OCI-LY7 (cell line): ENCODE data around the gene RGS19. TPM values are rescaled to one million over a fixed set of nuclear protein-coding genes. Genes with fewer than 3 reads are reported as not detected.

Experiments
- BruUV-seq: library from RNA; stranded (reverse); fragments of 400-500 nt; replicated peaks from 2 replicates; lab custom pipeline; 2021; lab: Mats Ljungman, UMichigan
- CTCF ChIA-PET: fragments of 300-600 bp; sonication (Branson Sonifier 250); formaldehyde crosslinking; loops from one replicate; lab custom pipeline; 2022; ENCODE audit warnings: antibody characterized with exemption; ENCODE audit not compliant: unreplicated experiment; lab: Charles Lee
- POLR2A ChIA-PET: fragments of 300-600 bp; sonication (Branson Sonifier 250); formaldehyde crosslinking; loops from one replicate; lab custom pipeline; 2022; ENCODE audit warnings: antibody characterized with exemption; lab: Charles Lee
- DNase-seq: peaks from one replicate; pipeline ENCODE4 v3.0.0-alpha.2; 2015; ENCODE audit warnings: low spot score
- H2AFZ ChIP-seq: fragments of 200-600 bp; sonication (generic), shearing (Covaris generic); 2 replicates; pipeline ENCODE4 v1.6.1; 2014; ENCODE audit warnings: mild to moderate bottlenecking, antibody characterized with exemption, low read length, moderate library complexity
- H3K27ac ChIP-seq: fragments of 200-600 bp; sonication (generic); 2 replicates; pipeline ENCODE4 v1.5.1; 2014; ENCODE audit warnings: mixed run types, low read depth, mild to moderate bottlenecking, moderate library complexity, low read length, inconsistent platforms; ENCODE audit not compliant: poor library complexity, severe bottlenecking
- H3K36me3 ChIP-seq: fragments of 200-600 bp; sonication (generic); 2 replicates; pipeline ENCODE4 v1.6.1; 2014; ENCODE audit warnings: mild to moderate bottlenecking, antibody characterized with exemption, low read length, moderate library complexity, mixed read lengths; ENCODE audit not compliant: insufficient read depth
- H3K4me1 ChIP-seq: fragments of 200-600 bp; sonication (generic); 2 replicates; pipeline ENCODE4 v1.5.1; 2014; ENCODE audit warnings: mild to moderate bottlenecking, low read length; ENCODE audit not compliant: insufficient read depth, poor library complexity, severe bottlenecking
- H3K4me2 ChIP-seq: fragments of 200-600 bp; sonication (generic); 2 replicates; pipeline ENCODE4 v1.6.1; 2014; ENCODE audit warnings: mild to moderate bottlenecking, low read length
- H3K4me3 ChIP-seq: fragments of 200-600 bp; sonication (generic); 2 replicates; pipeline ENCODE4 v1.5.1; 2014; ENCODE audit warnings: mild to moderate bottlenecking, low read depth, low read length; ENCODE audit not compliant: poor library complexity, severe bottlenecking
- H3K79me2 ChIP-seq: fragments of 200-600 bp; sonication (generic); 2 replicates; pipeline ENCODE4 v1.6.1; 2016; ENCODE audit warnings: low read depth, mild to moderate bottlenecking, low read length, moderate library complexity, mixed read lengths; ENCODE audit not compliant: insufficient read depth
- H3K9me2 ChIP-seq: fragments of 200-600 bp; sonication (generic); 2 replicates; pipeline ENCODE4 v1.6.1; 2016; ENCODE audit warnings: mild to moderate bottlenecking, low read length, mixed read lengths; ENCODE audit not compliant: insufficient read depth
- H3K9me3 ChIP-seq: fragments of 200-600 bp; sonication (generic); 2 replicates; pipeline ENCODE4 v1.6.1; 2014; ENCODE audit warnings: mild to moderate bottlenecking, mixed run types, low read length, mixed read lengths
- H4K20me1 ChIP-seq: fragments of 200-600 bp; sonication (generic); 2 replicates; pipeline ENCODE4 v1.6.1; 2014; ENCODE audit warnings: mild to moderate bottlenecking, antibody characterized with exemption, low read length, moderate library complexity, mixed read lengths; ENCODE audit not compliant: insufficient read depth
- EZH2phosphoT487 ChIP-seq: fragments of 200-600 bp; sonication (generic); IDR thresholded peaks from 2 replicates; pipeline ENCODE4 v1.6.1; 2018; ENCODE audit warnings: low read depth, borderline replicate concordance, mild to moderate bottlenecking, mixed run types, antibody characterized with exemption, low read length, moderate library complexity, mixed read lengths
- intact Hi-C: fragments of 100-400 bp; cut with micrococcal nuclease; formaldehyde crosslinking; loops from one replicate; pipeline ENCODE4 v1.10.0; 2022; ENCODE audit not compliant: unreplicated experiment
- total RNA-seq, 2 experiments: library from RNA; depleted of rRNA in 1 of 2; stranded (reverse); fragments of >200 nt in 1 of 2; shearing (Covaris generic) in 1 of 2; gene quantifications; 2 replicates each; pipeline ENCODE4 v1.2.3, GENCODE V29; 2014 to 2022
- TF ChIP-seq, protein P1 (sequence below): fragments of 200-600 bp; sonication (generic); conservative IDR thresholded peaks from 2 replicates; pipeline ENCODE4 v1.5.1; 2014; ENCODE audit warnings: mild to moderate bottlenecking, antibody characterized with exemption, low read length, moderate library complexity, mixed read lengths

Gene RGS19
- total RNA-seq, 2 experiments from 2014 or later, result 69.4 to 106 TPM

DNA sequence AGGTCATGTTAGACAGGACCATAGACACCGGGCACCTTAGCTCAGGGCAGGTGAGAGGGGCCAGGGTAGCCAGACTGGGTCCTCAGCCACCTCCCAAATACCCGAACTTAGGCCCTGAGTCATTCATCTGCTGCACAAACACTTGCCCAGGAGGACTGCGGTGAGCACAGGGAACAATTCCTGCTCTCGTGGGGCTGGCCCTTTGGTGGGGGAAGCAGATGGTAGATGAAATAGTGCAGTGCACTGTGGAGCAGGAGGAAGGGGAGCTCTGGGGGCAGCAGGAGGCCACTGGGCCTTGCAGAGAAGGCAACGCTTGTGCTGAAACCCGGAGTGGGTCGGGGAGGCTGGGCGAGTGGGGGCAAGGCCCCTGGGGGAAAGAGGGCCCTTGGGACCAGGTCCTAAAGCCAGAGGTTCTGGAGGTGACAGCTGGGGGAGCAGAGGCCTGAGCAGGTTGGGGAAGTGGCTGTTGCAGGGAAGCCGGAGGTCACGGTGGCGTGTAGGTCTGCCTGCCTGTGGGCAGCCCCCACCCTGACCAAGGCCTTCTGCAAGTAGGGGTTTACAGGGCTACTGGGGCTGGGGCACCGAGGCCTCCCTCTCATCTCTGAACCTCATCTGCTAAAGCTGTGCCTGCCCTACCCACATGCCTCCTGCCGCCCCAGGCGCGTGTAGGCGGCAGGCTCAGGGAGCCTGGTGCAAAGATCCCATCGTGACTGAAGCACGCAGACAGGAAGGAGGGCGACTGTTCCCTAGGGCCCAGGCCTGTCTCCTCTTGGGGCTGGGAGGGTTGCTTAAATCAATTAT is 32.7 kb upstream of the RGS19 start:
- intact Hi-C loops, result no loop called here

DNA sequence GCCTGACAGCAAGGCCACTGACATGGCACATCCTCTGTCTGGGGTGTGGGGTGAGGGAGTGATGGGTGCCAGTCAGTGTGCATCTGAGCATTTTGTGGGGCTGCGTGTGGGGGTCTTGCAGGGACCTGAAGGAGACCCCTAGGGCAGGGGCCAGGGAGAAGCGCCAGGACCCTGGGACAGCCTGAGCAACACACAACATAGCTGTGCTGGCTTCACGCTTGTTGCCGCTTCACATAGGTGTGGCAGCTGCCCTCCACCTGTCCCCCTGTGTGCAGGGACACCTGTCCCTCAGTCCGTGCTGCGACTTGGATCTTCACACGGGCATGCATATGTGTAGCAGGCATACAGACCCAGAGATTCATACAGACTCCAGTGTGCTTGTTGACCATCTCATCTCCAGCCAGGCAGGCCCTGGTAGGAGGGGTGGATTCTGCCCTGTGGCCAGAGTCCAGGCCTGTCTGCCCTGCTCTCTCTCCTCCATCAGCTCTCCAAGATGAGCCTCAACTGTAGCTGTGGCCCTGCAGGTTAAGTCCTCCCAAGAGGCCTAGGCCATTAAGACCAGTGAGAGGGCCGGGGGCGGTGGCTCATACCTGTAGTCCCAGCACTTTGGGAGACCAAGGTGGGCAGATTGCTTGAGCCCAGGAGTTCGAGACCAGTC is 31.2 kb upstream of the RGS19 start:
- no peaks in the 10 kb centered on the region for H4K20me1 ChIP-seq
- H2AFZ ChIP-seq, result no peak overlapping the region
- TF ChIP-seq, protein P1, sequence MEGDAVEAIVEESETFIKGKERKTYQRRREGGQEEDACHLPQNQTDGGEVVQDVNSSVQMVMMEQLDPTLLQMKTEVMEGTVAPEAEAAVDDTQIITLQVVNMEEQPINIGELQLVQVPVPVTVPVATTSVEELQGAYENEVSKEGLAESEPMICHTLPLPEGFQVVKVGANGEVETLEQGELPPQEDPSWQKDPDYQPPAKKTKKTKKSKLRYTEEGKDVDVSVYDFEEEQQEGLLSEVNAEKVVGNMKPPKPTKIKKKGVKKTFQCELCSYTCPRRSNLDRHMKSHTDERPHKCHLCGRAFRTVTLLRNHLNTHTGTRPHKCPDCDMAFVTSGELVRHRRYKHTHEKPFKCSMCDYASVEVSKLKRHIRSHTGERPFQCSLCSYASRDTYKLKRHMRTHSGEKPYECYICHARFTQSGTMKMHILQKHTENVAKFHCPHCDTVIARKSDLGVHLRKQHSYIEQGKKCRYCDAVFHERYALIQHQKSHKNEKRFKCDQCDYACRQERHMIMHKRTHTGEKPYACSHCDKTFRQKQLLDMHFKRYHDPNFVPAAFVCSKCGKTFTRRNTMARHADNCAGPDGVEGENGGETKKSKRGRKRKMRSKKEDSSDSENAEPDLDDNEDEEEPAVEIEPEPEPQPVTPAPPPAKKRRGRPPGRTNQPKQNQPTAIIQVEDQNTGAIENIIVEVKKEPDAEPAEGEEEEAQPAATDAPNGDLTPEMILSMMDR, result no peak
- no peak for TF ChIP-seq EZH2phosphoT487
- POLR2A ChIA-PET, result no interaction called here
- BruUV-seq, result no TSS peak
- peaks cover 14% of the 10 kb centered on the region for H3K4me1 ChIP-seq
- intact Hi-C loops, result no loop called here
- no peaks in the 10 kb centered on the region for H3K9me3 ChIP-seq
- no peak overlapping the region for H3K27ac ChIP-seq
- no peak overlapping the region for H3K4me2 ChIP-seq
- DNase-seq, result no peak
- CTCF ChIA-PET, result no interaction called here
- H3K79me2 ChIP-seq, result no peaks in the 10 kb centered on the region
- no peak overlapping the region for H3K4me3 ChIP-seq
- no peaks in the 10 kb centered on the region for H3K36me3 ChIP-seq
- no peaks in the 10 kb centered on the region for H3K9me2 ChIP-seq

More for the DNA sequence above, 32.7 kb upstream of the RGS19 start:
- Histone ChIP-seq H4K20me1 (no peaks in the 10 kb centered on the region), H3K4me1 (peaks cover 12% of the 10 kb centered on the region), H3K4me2 (no peak overlapping the region), H3K9me2 (no peaks in the 10 kb centered on the region), H3K27ac (no peak overlapping the region), H3K9me3 (no peaks in the 10 kb centered on the region), H3K4me3 (no peak overlapping the region), H3K36me3 (no peaks in the 10 kb centered on the region), H2AFZ (no peak overlapping the region), H3K79me2 (no peaks in the 10 kb centered on the region)
- TF ChIP-seq, protein P1, result no peak
- no peak for TF ChIP-seq EZH2phosphoT487
- BruUV-seq, result no TSS peak
- ChIA-PET CTCF (no interaction called here), POLR2A (no interaction called here)
- DNase-seq, result no peak
